Activated CD8-positive, alpha-beta memory T cell treated with anti-CD3 and anti-CD28 coated beads, Interleukin-2, amount 50 U/mL, for 4 hours (primary cell): ENCODE data around the gene ISCU.
"Not testable (repeated sequence)": the region's sequence is repeated elsewhere in the genome, so short reads cannot be mapped to it uniquely, and the experiment has no call there.

Experiments
- DNase-seq: peaks from one replicate; pipeline ENCODE4 v3.0.0-alpha.2; 2020

The ISCU gene

GRCh38 chr12:108605690-108606406, 43.5 kb downstream of the ISCU start:
- no peak for DNase-seq

GRCh38 chr12:108606492-108606891, 44.1 kb downstream of the ISCU start:
- DNase-seq, result no peak

- no peak for DNase-seq
Observed at GRCh38 chr12:108607981-108608600, 45.7 kb downstream of the ISCU start.

- no peak for DNase-seq
Observed at GRCh38 chr12:108608616-108609015, 46.2 kb downstream of the ISCU start.

DNA sequence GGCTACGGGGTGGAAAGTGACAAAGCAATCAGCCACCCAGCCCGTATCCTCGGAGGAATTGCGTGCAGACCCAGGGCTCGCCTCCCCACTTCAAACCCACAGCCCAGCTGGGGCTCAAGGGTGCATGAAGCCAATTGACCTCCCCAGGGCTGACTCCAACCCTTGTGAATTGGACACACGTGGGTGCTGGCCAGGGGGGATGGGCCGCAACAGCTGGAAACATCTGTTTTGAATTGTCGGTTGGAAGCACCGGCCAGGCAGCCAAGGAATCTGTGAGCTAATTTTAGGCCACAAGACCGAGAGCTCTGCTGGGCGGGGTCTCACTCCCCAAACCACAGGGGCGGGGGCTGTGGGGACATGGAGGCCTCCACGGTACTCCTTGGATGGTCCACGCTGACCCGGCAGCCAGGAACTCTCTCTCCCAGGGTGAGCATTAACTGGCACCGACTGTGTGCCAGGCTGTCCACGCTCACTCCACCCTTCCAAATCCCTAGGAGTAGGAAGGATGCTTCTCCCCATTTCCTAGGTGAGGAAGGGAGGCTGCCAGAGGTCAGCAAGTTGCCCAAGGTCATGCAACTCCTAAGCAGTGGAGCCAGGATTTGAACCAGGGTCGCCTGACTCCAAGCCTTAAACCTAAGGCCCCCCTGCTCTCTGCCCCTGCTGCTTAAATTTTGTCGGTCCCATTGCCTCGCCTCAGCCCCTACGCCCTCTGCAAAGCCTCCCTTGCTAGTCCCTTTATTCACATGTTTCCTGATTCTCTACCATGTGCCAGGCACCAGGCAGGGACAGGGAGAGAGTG, 47.3 kb downstream of the ISCU start:
- no peak for DNase-seq

GRCh38 chr12:108610336-108610815, 48.0 kb downstream of the ISCU start:
- no peak for DNase-seq

- no peak for DNase-seq
Observed at GRCh38 chr12:108610856-108611605, 48.6 kb downstream of the ISCU start.

DNA sequence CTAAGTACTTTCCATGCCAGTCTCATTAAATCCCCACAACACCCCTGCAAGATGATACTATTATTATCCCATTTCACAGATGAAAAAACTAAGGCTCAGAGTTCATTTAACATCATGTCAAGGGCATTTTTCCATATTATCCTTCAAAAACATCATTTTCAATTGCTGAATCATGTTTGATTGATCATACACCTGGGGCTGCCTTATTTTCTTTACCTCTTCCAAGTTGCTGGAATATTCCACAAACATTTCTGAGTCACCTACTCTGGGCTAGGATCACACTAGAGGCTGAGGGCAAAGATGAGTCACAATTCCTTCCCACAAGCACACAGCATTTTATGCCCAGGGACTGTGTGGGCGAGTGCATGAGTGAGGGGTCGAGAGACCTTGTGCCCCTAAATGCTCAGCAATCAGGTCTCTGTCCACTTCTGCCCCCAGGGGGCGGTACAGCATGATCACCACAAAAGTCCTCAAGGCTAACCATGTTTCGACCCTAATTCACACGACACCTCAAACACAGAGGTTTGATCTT, 49.6 kb downstream of the ISCU start:
- DNase-seq, result peak; percentile 75

- DNase-seq, result no peak
Observed at GRCh38 chr12:108612788-108613282, 50.4 kb downstream of the ISCU start.

GRCh38 chr12:108613548-108613947, 51.2 kb downstream of the ISCU start:
- no peak for DNase-seq

- no peak for DNase-seq
Observed at GRCh38 chr12:108614041-108614440, 51.6 kb downstream of the ISCU start.

DNA sequence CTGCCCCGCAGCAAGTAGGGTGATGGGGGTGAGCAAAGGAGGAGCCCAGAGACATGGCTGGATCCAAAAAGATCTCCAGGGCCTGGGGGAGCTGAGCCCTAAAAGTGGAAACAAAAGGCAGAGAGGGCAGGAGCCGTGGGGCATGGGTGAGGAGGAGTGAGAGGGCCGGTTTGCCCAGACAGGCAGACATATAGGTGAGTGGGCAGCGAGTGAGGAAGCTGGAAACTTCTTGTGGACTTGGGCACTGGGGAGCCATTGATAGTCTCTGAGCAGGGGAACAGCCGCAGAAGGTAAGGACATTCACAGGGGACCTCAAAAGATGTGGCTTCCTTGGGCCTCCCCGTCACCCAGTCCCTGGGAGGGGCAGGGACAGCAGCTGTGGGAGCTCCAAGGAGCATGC, 52.2 kb downstream of the ISCU start:
- DNase-seq, result no peak

GRCh38 chr12:108615918-108616317, 53.5 kb downstream of the ISCU start:
- no peak for DNase-seq

DNA sequence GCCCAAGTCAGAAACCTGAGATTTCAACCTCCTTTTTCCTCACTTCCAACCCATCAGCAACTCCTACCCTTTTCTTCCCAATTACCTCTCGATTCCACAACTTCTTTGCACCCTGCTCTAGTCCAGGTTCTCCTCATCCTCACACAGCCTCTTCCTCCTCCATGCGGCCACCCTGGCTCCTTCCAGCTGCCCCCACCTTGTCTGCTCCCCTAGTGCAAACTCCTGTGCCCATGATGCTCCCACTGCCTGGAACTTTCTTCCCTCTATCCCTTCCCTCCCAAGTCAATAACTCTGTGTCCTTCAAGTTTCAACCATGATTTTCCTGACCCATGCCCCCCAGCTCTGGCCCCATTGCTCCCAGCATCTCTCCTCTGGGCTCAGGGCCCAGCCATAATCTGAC, 54.0 kb downstream of the ISCU start:
- DNase-seq, result no peak

GRCh38 chr12:108616941-108617858, 54.8 kb downstream of the ISCU start:
- DNase-seq, result peak; percentile 83

- peak; percentile 79 for DNase-seq
Observed at GRCh38 chr12:108618079-108618952, 55.9 kb downstream of the ISCU start.

DNA sequence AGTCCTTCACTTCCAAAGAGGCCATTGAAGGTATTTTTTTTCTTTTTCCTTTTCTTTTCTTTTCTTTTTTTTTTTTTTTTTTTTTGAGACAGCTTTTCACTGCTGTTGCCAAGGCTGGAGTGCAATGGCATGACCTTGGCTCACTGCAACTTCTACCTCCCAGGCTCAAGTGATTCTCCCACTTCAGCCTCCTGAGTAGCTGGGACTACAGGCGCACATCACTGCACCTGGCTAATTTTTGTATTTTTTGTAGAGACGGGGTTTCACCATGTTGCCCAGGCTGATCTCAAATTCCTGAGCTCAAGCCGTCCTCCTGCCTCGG, 56.5 kb downstream of the ISCU start:
- not testable (repeated sequence) for DNase-seq
